Trophoblast cell (in vitro differentiated cells and primary cell): Measurements from ENCODE around the gene SLC23A2.

Experiments used
- DNase-seq, 2 donors: peaks; one replicate each; pipeline ENCODE4 v3.0.0-alpha.2; 2016
- H2AFZ ChIP-seq: 2 replicates; pipeline ENCODE4 v1.6.1; 2013; ENCODE audit warnings: low read length, moderate library complexity, mild to moderate bottlenecking; ENCODE audit not compliant: insufficient read depth, poor library complexity
- H2AK5ac ChIP-seq: 2 replicates; pipeline ENCODE4 v1.6.1; 2013; ENCODE audit warnings: mild to moderate bottlenecking, low read length
- H2BK120ac ChIP-seq: 2 replicates; pipeline ENCODE4 v1.6.1; 2013; ENCODE audit warnings: low read length, mild to moderate bottlenecking, moderate library complexity; ENCODE audit not compliant: insufficient read depth, poor library complexity
- H2BK12ac ChIP-seq: 2 replicates; pipeline ENCODE4 v1.6.1; 2013; ENCODE audit warnings: mild to moderate bottlenecking, low read length, moderate library complexity
- H2BK5ac ChIP-seq: 2 replicates; pipeline ENCODE4 v1.6.1; 2013; ENCODE audit warnings: low read length, low read depth, moderate library complexity, mild to moderate bottlenecking; ENCODE audit not compliant: poor library complexity
- H3K14ac ChIP-seq: 2 replicates; pipeline ENCODE4 v1.6.1; 2013; ENCODE audit warnings: mild to moderate bottlenecking, low read length
- H3K18ac ChIP-seq: 2 replicates; pipeline ENCODE4 v1.6.1; 2013; ENCODE audit warnings: mild to moderate bottlenecking, low read length
- H3K23ac ChIP-seq: 2 replicates; pipeline ENCODE4 v1.6.1; 2013; ENCODE audit warnings: low read length
- H3K27ac ChIP-seq: 2 replicates; pipeline ENCODE4 v1.5.1; 2013; ENCODE audit warnings: low read depth, mild to moderate bottlenecking, inconsistent platforms, low read length, moderate library complexity
- H3K27me3 ChIP-seq: 2 replicates; pipeline ENCODE4 v1.6.1; 2013; ENCODE audit warnings: inconsistent platforms, mild to moderate bottlenecking, low read length, moderate library complexity; ENCODE audit not compliant: insufficient read depth
- H3K36me3 ChIP-seq, 2 experiments: 1 replicate in 1 of 2; 2 replicates in 1 of 2; pipeline ENCODE4 v1.6.1; 2013; ENCODE audit warnings: low read length in 2 of 2, mild to moderate bottlenecking in 2 of 2, moderate library complexity in 1 of 2; ENCODE audit not compliant: insufficient read depth in 2 of 2, control insufficient read depth in 1 of 2
- H3K4ac ChIP-seq: 2 replicates; pipeline ENCODE4 v1.6.1; 2013; ENCODE audit warnings: low read depth, mild to moderate bottlenecking, low read length, moderate library complexity
- H3K4me1 ChIP-seq, 2 experiments: 1 replicate in 1 of 2; 2 replicates in 1 of 2; pipeline ENCODE4 v1.6.1; 2013; ENCODE audit warnings: low read length in 2 of 2, mild to moderate bottlenecking in 2 of 2, moderate library complexity in 1 of 2; ENCODE audit not compliant: insufficient read depth in 2 of 2, control insufficient read depth in 1 of 2
- H3K4me2 ChIP-seq: 2 replicates; pipeline ENCODE4 v1.6.1; 2013; ENCODE audit warnings: inconsistent platforms, mild to moderate bottlenecking, low read length, moderate library complexity
- H3K4me3 ChIP-seq: 2 replicates; pipeline ENCODE4 v1.5.1; 2013; ENCODE audit warnings: mild to moderate bottlenecking, low read depth, low read length, inconsistent platforms
- H3K79me1 ChIP-seq: one replicate; pipeline ENCODE4 v1.6.1; 2013; ENCODE audit warnings: low read length
- H3K79me2 ChIP-seq: 2 replicates; pipeline ENCODE4 v1.6.1; 2013; ENCODE audit warnings: low read length, mild to moderate bottlenecking; ENCODE audit not compliant: control insufficient read depth, insufficient read depth, poor library complexity
- H3K9ac ChIP-seq: 2 replicates; pipeline ENCODE4 v1.6.1; 2013; ENCODE audit warnings: mild to moderate bottlenecking, low read length
- H3K9me3 ChIP-seq: 2 replicates; pipeline ENCODE4 v1.6.1; 2013; ENCODE audit warnings: low read depth, mild to moderate bottlenecking, control low read depth, inconsistent platforms, low read length; ENCODE audit not compliant: insufficient read depth
- H4K12ac ChIP-seq: 2 replicates; pipeline ENCODE4 v1.6.1; 2013; ENCODE audit warnings: low read depth, mild to moderate bottlenecking, low read length, moderate library complexity
- H4K8ac ChIP-seq: 2 replicates; pipeline ENCODE4 v1.6.1; 2013; ENCODE audit warnings: low read depth, mild to moderate bottlenecking, low read length, moderate library complexity
- H4K91ac ChIP-seq: one replicate; pipeline ENCODE4 v1.6.1; 2013; ENCODE audit warnings: low read depth, mild to moderate bottlenecking, low read length, moderate library complexity
- WGBS: extraction: QIAGEN DNeasy Blood & Tissue Kit; methylation state at CpG from one replicate; pipeline ENCODE4 v1.1.7; 2013; ENCODE audit warnings: missing lambda C conversion rate; ENCODE audit not compliant: insufficient read length, insufficient coverage; ENCODE audit errors: extremely low coverage; 5-methylcytosine and 5-hydroxymethylcytosine counted together

The SLC23A2 gene

DNA sequence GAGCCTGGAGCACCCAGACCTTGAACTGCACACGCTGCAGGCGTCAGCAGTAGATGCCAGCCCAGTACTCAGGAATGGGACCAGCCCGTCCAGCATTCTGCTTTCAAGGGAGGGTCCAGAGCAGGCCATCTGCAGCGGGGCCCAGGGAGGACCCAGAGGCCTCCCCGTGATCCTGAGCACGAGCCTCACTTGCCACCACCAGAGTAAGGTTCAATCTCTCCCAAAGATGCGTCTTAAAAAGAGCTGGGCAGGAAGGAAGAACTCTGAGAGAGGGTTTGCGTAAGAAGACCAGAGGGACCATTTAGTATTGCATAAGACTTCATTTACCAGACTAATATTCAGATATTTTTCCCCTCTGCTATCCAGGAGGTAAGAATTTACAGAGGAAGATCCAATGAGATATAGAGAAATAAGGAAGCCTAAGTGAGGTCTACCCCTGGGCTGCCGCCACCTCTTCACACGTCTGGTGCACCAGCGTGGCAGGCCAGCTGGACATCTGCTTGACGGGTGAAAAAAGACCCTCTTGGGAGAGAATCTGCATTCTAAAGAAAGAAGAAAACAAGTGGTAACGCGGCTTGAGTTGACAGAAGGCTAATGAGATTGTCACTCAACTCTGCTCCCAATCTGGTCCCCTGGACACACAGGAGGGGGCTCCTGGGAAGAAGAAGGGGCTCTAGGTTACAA, 172.3 kb downstream of the SLC23A2 start:
- DNase-seq = no peak
- no peak overlapping the region for H2BK120ac ChIP-seq
- no peak overlapping the region for H2AK5ac ChIP-seq
- no peak overlapping the region for H2AFZ ChIP-seq
- H2BK12ac ChIP-seq = no peak overlapping the region
- H3K23ac ChIP-seq = no peak overlapping the region
- no peaks in the 10 kb centered on the region for H3K79me2 ChIP-seq
- H3K4me1 ChIP-seq = peaks cover 1 to 5% of the 10 kb centered on the region in 2 experiments
- whole genome bisulfite sequencing = no CpG with 5 or more reads among the region's 14 CpGs
- no peak overlapping the region for H4K8ac ChIP-seq
- H3K4me3 ChIP-seq = no peak overlapping the region
- no peak overlapping the region for H3K9ac ChIP-seq
- no peaks in the 10 kb centered on the region for H3K27me3 ChIP-seq
- no peaks in the 10 kb centered on the region for H3K36me3 ChIP-seq
- no peak overlapping the region for H4K12ac ChIP-seq
- peaks cover 3% of the 10 kb centered on the region for H3K79me1 ChIP-seq
- H3K4ac ChIP-seq = no peak overlapping the region
- no peak overlapping the region for H3K27ac ChIP-seq
- no peak overlapping the region for H4K91ac ChIP-seq
- no peaks in the 10 kb centered on the region for H3K9me3 ChIP-seq
- no peak overlapping the region for H2BK5ac ChIP-seq
- H3K18ac ChIP-seq = no peak overlapping the region
- no peak overlapping the region for H3K4me2 ChIP-seq
- H3K14ac ChIP-seq = no peak overlapping the region

DNA sequence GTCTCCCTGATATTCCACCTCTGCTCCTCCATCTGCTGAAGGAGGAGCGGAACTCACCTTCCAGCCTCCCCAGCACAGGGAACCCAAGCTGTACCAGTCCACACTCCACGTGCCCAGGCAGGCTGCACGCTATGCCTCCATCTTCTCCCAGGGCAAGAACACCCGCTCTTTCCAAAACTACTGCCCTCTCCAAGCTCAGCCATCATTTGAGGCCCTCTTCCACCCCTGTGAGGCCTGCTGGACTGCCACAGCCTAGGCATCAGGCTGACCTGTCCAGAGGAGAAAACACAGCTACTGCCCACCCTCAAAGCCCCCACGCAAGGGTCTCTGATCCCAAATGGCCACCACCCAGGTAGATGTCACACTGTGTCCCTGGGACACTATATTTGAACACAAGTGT, 179.7 kb downstream of the SLC23A2 start:
- no peak overlapping the region for H4K12ac ChIP-seq
- no peak overlapping the region for H3K4me3 ChIP-seq
- peaks cover 2 to 9% of the 10 kb centered on the region in 2 experiments for H3K36me3 ChIP-seq
- H3K4ac ChIP-seq = no peak overlapping the region
- peaks cover 3 to 14% of the 10 kb centered on the region in 2 experiments for H3K4me1 ChIP-seq
- H3K4me2 ChIP-seq = peak overlapping the region; percentile 55
- no peak for DNase-seq
- no peak overlapping the region for H3K27ac ChIP-seq
- H2BK12ac ChIP-seq = no peak overlapping the region
- H3K79me1 ChIP-seq = peaks cover 10% of the 10 kb centered on the region
- no peak overlapping the region for H3K9ac ChIP-seq
- H3K18ac ChIP-seq = no peak overlapping the region
- WGBS = no CpG with 5 or more reads among the region's 5 CpGs
- no peak overlapping the region for H4K8ac ChIP-seq
- no peaks in the 10 kb centered on the region for H3K9me3 ChIP-seq
- H4K91ac ChIP-seq = no peak overlapping the region
- H3K23ac ChIP-seq = no peak overlapping the region
- H2AK5ac ChIP-seq = no peak overlapping the region
- no peak overlapping the region for H3K14ac ChIP-seq
- no peak overlapping the region for H2BK5ac ChIP-seq
- no peak overlapping the region for H2BK120ac ChIP-seq
- H3K27me3 ChIP-seq = no peaks in the 10 kb centered on the region
- peaks cover 4% of the 10 kb centered on the region for H3K79me2 ChIP-seq
- H2AFZ ChIP-seq = no peak overlapping the region

DNA sequence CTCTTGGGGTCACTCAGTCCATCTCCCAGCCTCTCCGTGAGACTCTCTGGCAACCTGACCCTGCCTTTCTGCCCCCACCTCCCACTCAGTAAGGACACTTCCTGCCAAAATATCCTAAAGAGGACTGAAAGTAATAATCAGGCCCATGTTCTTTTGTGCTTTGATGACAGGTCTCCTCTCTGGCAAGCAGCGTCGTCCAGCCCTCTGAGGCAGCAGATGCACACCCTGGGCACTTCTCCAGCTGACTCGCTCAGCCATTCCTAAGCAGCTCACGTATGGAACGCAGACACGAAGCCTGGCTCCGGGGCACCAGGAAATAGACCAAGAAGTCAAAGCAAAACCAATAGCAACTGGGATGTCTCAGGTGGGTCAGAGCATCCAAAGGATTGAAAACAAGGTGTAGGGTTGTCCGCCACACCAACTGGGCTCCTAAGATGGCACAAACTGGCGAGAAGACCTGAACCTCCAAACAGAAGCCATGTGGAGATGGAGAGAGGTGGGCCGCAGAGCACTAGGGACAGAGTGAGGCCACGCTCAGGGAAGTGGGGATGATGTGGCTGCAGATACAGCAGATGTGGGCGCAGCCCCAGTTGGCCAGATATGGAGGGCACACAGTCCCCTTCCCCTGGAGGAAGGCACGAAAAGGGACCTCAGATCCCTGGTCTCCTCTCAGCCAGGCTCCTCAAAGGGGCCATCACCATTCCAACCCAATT, 180.3 kb downstream of the SLC23A2 start:
- H2BK5ac ChIP-seq = no peak overlapping the region
- H3K4me3 ChIP-seq = no peak overlapping the region
- H3K36me3 ChIP-seq = peaks cover 2 to 9% of the 10 kb centered on the region in 2 experiments
- H4K8ac ChIP-seq = no peak overlapping the region
- no peak overlapping the region for H3K4me2 ChIP-seq
- H2BK12ac ChIP-seq = no peak overlapping the region
- H3K79me2 ChIP-seq = peaks cover 4% of the 10 kb centered on the region
- H3K18ac ChIP-seq = no peak overlapping the region
- no peak overlapping the region for H4K12ac ChIP-seq
- no peak overlapping the region for H3K23ac ChIP-seq
- H3K27ac ChIP-seq = no peak overlapping the region
- no peaks in the 10 kb centered on the region for H3K27me3 ChIP-seq
- H3K9ac ChIP-seq = no peak overlapping the region
- no peak overlapping the region for H2AK5ac ChIP-seq
- H3K4me1 ChIP-seq = peaks cover 3 to 14% of the 10 kb centered on the region in 2 experiments
- H3K4ac ChIP-seq = no peak overlapping the region
- H2AFZ ChIP-seq = no peak overlapping the region
- no peak overlapping the region for H3K14ac ChIP-seq
- H3K9me3 ChIP-seq = no peaks in the 10 kb centered on the region
- WGBS = no CpG with 5 or more reads among the region's 14 CpGs
- H4K91ac ChIP-seq = no peak overlapping the region
- peaks cover 10% of the 10 kb centered on the region for H3K79me1 ChIP-seq
- H2BK120ac ChIP-seq = no peak overlapping the region
- DNase-seq = no peak

DNA sequence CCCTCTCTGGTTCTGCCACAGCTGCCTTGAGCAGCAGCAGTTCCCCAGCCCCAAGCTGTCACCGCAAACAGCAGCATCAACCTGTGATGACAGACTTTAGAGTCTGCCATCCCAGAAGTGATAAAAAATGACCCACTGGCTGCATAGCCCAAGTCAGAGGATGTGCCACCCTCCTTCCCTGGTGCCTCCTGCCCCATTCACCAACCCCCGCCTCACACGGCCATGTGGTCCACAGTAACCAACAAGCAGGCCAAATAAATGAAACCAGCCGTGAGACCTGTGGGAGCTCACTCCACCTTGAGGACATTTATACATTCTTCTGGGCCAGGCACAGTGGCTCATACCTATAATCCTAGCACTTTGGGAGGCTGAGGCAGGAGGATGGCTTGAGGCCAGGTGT, 181.4 kb downstream of the SLC23A2 start:
- H3K79me1 ChIP-seq = peaks cover 10% of the 10 kb centered on the region
- no peak overlapping the region for H2BK5ac ChIP-seq
- H3K27ac ChIP-seq = no peak overlapping the region
- peaks cover 2 to 9% of the 10 kb centered on the region in 2 experiments for H3K36me3 ChIP-seq
- no peak overlapping the region for H3K4me2 ChIP-seq
- no peak overlapping the region for H4K8ac ChIP-seq
- H2AK5ac ChIP-seq = no peak overlapping the region
- no peak overlapping the region for H2BK12ac ChIP-seq
- H3K18ac ChIP-seq = no peak overlapping the region
- no peak overlapping the region for H2BK120ac ChIP-seq
- H3K23ac ChIP-seq = no peak overlapping the region
- no CpG with 5 or more reads among the region's 4 CpGs for WGBS
- peaks cover 1% of the 10 kb centered on the region for H3K9me3 ChIP-seq
- no peak overlapping the region for H4K91ac ChIP-seq
- H3K79me2 ChIP-seq = peaks cover 4% of the 10 kb centered on the region
- no peak overlapping the region for H3K4me3 ChIP-seq
- no peak for DNase-seq
- no peak overlapping the region for H4K12ac ChIP-seq
- peaks cover 3 to 14% of the 10 kb centered on the region in 2 experiments for H3K4me1 ChIP-seq
- no peak overlapping the region for H3K4ac ChIP-seq
- no peak overlapping the region for H3K9ac ChIP-seq
- H3K27me3 ChIP-seq = no peaks in the 10 kb centered on the region
- H2AFZ ChIP-seq = no peak overlapping the region
- H3K14ac ChIP-seq = no peak overlapping the region
